GM12865 (cell line): ENCODE results near the gene XRN2.

Source experiments
- DNase-seq: peaks from one replicate; pipeline ENCODE4 v3.0.0; 2010; ENCODE audit warnings: low read depth
- H3K4me3 ChIP-seq: 2 replicates; pipeline ENCODE4 v1.5.1; 2011; ENCODE audit warnings: mild to moderate bottlenecking, low read depth, low read length, control low read depth
- TF ChIP-seq, protein P1 (sequence below): IDR thresholded peaks from 2 replicates; pipeline ENCODE4 v1.5.1; 2011; ENCODE audit warnings: low read length, control low read depth, low read depth, inconsistent platforms; ENCODE audit not compliant: insufficient read depth; ENCODE audit errors: missing control alignments

Gene XRN2

DNA sequence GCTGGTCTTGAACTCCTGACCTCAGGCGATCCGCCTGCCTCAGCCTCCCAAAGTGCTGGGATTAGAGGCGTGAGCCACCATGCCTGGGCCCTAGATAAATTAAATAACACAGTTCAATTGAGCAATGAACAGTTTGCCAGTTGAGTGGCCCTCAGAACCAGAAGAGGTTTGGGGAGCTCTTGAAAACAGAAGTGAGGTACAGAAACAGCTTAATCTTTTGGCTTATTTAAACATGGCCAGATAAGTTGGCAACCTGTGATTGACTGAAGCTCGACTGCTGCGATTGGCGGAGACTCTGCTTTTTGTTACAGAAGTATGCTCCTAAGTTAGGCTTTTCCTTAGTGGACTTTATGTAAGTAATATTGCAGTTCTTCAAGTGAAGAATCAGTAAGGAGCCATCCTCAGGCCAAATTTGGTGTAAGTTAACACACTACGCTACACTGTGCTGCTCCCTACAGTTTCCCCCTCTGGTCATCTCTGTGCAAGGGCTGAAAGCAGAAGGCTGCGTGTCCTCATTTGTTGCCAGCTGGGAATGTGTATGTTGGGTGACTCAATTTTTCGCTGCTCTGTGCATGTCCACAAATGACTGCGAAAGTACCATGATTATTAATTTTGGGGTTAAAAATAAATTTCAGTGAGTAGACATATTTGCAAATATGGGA, 9.8 kb downstream of the XRN2 start:
- no peak for DNase-seq
- TF ChIP-seq, protein P1, sequence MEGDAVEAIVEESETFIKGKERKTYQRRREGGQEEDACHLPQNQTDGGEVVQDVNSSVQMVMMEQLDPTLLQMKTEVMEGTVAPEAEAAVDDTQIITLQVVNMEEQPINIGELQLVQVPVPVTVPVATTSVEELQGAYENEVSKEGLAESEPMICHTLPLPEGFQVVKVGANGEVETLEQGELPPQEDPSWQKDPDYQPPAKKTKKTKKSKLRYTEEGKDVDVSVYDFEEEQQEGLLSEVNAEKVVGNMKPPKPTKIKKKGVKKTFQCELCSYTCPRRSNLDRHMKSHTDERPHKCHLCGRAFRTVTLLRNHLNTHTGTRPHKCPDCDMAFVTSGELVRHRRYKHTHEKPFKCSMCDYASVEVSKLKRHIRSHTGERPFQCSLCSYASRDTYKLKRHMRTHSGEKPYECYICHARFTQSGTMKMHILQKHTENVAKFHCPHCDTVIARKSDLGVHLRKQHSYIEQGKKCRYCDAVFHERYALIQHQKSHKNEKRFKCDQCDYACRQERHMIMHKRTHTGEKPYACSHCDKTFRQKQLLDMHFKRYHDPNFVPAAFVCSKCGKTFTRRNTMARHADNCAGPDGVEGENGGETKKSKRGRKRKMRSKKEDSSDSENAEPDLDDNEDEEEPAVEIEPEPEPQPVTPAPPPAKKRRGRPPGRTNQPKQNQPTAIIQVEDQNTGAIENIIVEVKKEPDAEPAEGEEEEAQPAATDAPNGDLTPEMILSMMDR: no peak
- H3K4me3 ChIP-seq: no peak overlapping the region

DNA sequence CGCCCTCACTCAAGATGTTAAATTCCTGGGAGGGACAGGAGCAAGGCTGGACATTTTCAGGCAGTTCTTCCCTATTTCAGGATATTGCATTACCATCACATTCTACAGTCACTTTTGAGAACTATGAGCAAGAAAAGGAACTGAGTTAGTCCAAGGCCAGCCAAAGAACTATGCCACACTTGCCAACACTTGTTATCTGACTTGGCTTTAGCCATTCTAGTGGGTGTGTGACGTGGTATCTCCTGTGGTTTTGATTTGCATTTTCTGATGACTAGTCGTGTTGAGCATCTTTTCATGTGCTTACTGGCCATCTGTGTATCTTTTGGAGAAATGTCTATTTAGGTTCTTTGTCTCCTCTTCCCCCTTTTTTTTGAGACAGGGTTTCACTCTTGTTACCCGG, 12.0 kb downstream of the XRN2 start:
- H3K4me3 ChIP-seq: no peak overlapping the region
- DNase-seq: peak; percentile 16
- TF ChIP-seq, protein P1: no peak

GRCh38 chr20:21322083-21322710, 19.1 kb downstream of the XRN2 start:
- TF ChIP-seq, protein P1: no peak
- no peak for DNase-seq
- H3K4me3 ChIP-seq: no peak overlapping the region

GRCh38 chr20:21322921-21323331, 19.8 kb downstream of the XRN2 start:
- DNase-seq: no peak
- TF ChIP-seq, protein P1: no peak
- H3K4me3 ChIP-seq: no peak overlapping the region

- no peak for DNase-seq
- no peak overlapping the region for H3K4me3 ChIP-seq
- TF ChIP-seq, protein P1: no peak
Observed at GRCh38 chr20:21323640-21324039, 20.5 kb downstream of the XRN2 start.

- DNase-seq: no peak
- TF ChIP-seq, protein P1: no peak
- H3K4me3 ChIP-seq: no peak overlapping the region
Observed at GRCh38 chr20:21324126-21324525, 21.0 kb downstream of the XRN2 start.
